Measurements from ENCODE around the gene AFDN. TPM values are rescaled to one million over a fixed set of nuclear protein-coding genes. Genes with fewer than 3 reads are reported as not detected.

AFDN gene
- polyA plus RNA-seq, 1 experiment, result 26.6 TPM

GRCh38 chr6:167825332-167826229 is 1.1 kb upstream of the AFDN start:
- POLR2A ChIA-PET, result interaction anchor here (0.8 kb wide), 1 partner anchor 31 kb away, joined by 3 read pairs; no protein-coding TSS in a partner anchor
- DNase-seq (ENCODE audit: low read depth, low spot score), result no peak
- Histone ChIP-seq H3K27me3 (ENCODE audit: control insufficient read depth, insufficient read depth, low read length) (peaks cover 2% of the 10 kb centered on the region), H3K9me3 (ENCODE audit: control insufficient read depth, insufficient read depth, low read length) (peaks cover 6% of the 10 kb centered on the region; the same call in 1 of the 2 replicates), H3K4me3 (ENCODE audit: low read depth, low read length) (peak overlapping the region; percentile 76), H3K27ac (ENCODE audit: low read depth, low read length) (no peak overlapping the region)
- CTCF ChIA-PET, result interaction anchor here (1.0 kb wide), 1 partner anchor 18 kb away, joined by 3 read pairs; no protein-coding TSS in a partner anchor
- TF ChIP-seq CTCF (IDR thresholded peaks at IDR 0.05; ENCODE audit: low read depth, low read length), result no peak

- no peak overlapping the region for H3K27ac ChIP-seq (ENCODE audit: low read depth, low read length)
- H3K4me3 ChIP-seq (ENCODE audit: low read depth, low read length), result peak overlapping the region; percentile 76
- ChIA-PET CTCF (no interaction called here), POLR2A (no interaction called here)
- H3K27me3 ChIP-seq (ENCODE audit: control insufficient read depth, insufficient read depth, low read length), result peaks cover 2% of the 10 kb centered on the region
- H3K9me3 ChIP-seq (ENCODE audit: control insufficient read depth, insufficient read depth, low read length), result peaks cover 6% of the 10 kb centered on the region; the same call in 1 of the 2 replicates
- TF ChIP-seq CTCF (IDR thresholded peaks at IDR 0.05; ENCODE audit: low read depth, low read length), result peak; percentile 37; the same call in 1 of the 2 replicates
- DNase-seq (ENCODE audit: low read depth, low spot score), result no peak
Measured at GRCh38 chr6:167826230-167826895, 348 bp upstream of the AFDN start.

- CTCF ChIA-PET, result interaction anchor here (3.9 kb wide), 1 partner anchor 72 kb away, joined by 19 read pairs; no protein-coding TSS in a partner anchor
- POLR2A ChIA-PET, result no interaction called here
- TF ChIP-seq CTCF (IDR thresholded peaks at IDR 0.05; ENCODE audit: low read depth, low read length), result no peak
- peak overlapping the region; percentile 72 for H3K4me3 ChIP-seq (ENCODE audit: low read depth, low read length)
- H3K9me3 ChIP-seq (ENCODE audit: control insufficient read depth, insufficient read depth, low read length), result peaks cover 6% of the 10 kb centered on the region; the same call in 1 of the 2 replicates
- peaks cover 2% of the 10 kb centered on the region for H3K27me3 ChIP-seq (ENCODE audit: control insufficient read depth, insufficient read depth, low read length)
- no peak for DNase-seq (ENCODE audit: low read depth, low spot score)
- H3K27ac ChIP-seq (ENCODE audit: low read depth, low read length), result no peak overlapping the region
Measured at GRCh38 chr6:167827583-167828324, 1.0 kb downstream of the AFDN start.

GRCh38 chr6:167828325-167828956 is 1.7 kb downstream of the AFDN start:
- no peak for DNase-seq (ENCODE audit: low read depth, low spot score)
- ChIA-PET POLR2A (interaction anchor here (0.7 kb wide), 1 partner anchor 67 kb away, joined by 3 read pairs; no protein-coding TSS in a partner anchor), CTCF (interaction anchor here (3.9 kb wide), 1 partner anchor 71 kb away, joined by 19 read pairs; no protein-coding TSS in a partner anchor)

More at GRCh38 chr6:167828325-167828956, 1.7 kb downstream of the AFDN start:
- Histone ChIP-seq H3K27ac (ENCODE audit: low read depth, low read length) (no peak overlapping the region), H3K9me3 (ENCODE audit: control insufficient read depth, insufficient read depth, low read length) (peaks cover 6% of the 10 kb centered on the region; the same call in 1 of the 2 replicates), H3K27me3 (ENCODE audit: control insufficient read depth, insufficient read depth, low read length) (peaks cover 2% of the 10 kb centered on the region), H3K4me3 (ENCODE audit: low read depth, low read length) (peak overlapping the region; percentile 8)
- no peak for TF ChIP-seq CTCF (IDR thresholded peaks at IDR 0.05; ENCODE audit: low read depth, low read length)
